HFFc6 (cell line): ENCODE measurements around the gene ZYG11B. TPM values are rescaled to one million over a fixed set of nuclear protein-coding genes. Genes with fewer than 3 reads are reported as not detected.

Source experiments
- DNase-seq: peaks from one replicate; pipeline ENCODE4 v3.0.0-alpha.2; 2018
- H3K27ac Mint-ChIP-seq: 2 replicates; pipeline ENCODE4 v1.8.0; 2020; ENCODE audit warnings: mild to moderate bottlenecking, mixed read lengths
- H3K27me3 Mint-ChIP-seq: 2 replicates; pipeline ENCODE4 v1.8.0; 2021; ENCODE audit warnings: mild to moderate bottlenecking, moderate library complexity, mixed read lengths; ENCODE audit not compliant: insufficient read depth
- H3K36me3 Mint-ChIP-seq: 2 replicates; pipeline ENCODE4 v1.8.0; 2021; ENCODE audit warnings: low read depth, mixed read lengths
- H3K4me1 Mint-ChIP-seq: 2 replicates; pipeline ENCODE4 v1.8.0; 2020; ENCODE audit warnings: low read depth, mixed read lengths
- H3K4me3 Mint-ChIP-seq: 2 replicates; pipeline ENCODE4 v1.8.0; 2020; ENCODE audit warnings: mild to moderate bottlenecking, moderate library complexity, mixed read lengths
- H3K9me3 Mint-ChIP-seq: 2 replicates; pipeline ENCODE4 v1.8.0; 2020; ENCODE audit warnings: mild to moderate bottlenecking, mixed read lengths
- total RNA-seq, 6 experiments: library from RNA; stranded (reverse); fragmentation: NEBNext Ultra II Directional; extraction: Animal tissue kit (Norgen Biotek cat#: 25700); gene quantifications; 2 replicates in 1 of 6; 3 replicates in 5 of 6; pipeline ENCODE4 v1.2.3, GENCODE V29; 2021
- TF ChIP-seq, protein P1 (sequence below): fragments of 200-600 bp; sonication (generic); IDR thresholded peaks from 2 replicates; pipeline ENCODE4 v1.5.0; 2021; ENCODE audit warnings: antibody characterized with exemption, mild to moderate bottlenecking

Gene ZYG11B
- total RNA-seq, 6 experiments from 2014 or later, result 23.5 to 31.3 (median 28.4) TPM

DNA sequence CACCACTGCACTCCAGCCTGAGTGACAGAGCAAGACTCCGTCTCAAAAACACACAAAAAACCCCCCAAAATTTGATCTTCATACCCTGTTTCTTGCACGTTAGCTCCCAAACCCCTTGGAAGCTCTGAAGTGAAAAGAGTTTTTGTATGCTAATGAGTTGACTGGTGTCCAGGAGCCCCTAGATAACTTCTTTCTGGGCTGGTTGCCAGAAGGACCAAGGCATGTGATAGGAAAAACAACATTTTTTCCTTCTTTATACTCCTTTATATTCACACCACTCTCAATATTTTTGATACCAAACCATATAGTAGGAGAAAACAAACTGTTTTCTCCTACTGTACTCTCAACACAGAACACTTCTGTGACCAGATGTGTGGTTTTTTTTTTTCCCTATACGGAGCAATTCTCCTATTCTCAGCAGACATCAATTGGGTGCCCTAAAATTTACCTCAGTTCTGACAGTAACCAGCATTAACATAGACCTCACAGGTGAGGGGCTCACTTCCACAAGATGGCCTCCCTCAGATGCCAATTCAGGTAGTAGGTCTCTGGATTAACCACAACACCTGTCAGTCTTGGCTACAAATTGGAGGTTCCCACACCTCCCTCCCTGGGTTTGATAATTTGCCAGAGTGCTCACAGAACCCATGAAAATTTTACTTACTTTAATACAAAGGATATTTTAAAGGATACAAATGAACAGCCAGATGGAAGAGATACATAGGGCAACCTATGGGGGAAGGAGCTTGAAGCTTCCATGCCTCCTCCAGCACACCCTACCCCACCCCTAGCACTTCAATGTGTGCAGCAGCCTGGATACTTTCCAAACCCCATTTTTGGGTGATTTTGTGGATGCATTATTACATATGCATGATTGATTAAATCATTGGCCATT lies 25.6 kb downstream of the ZYG11B start:
- no peak for DNase-seq
- Mint-ChIP-seq H3K27ac (peak overlapping the region; percentile 27; the same call in 1 of the 2 replicates), H3K4me3 (no peak overlapping the region), H3K36me3 (peaks cover 5% of the 10 kb centered on the region; the same call in 1 of the 2 replicates), H3K9me3 (no peaks in the 10 kb centered on the region), H3K27me3 (no peaks in the 10 kb centered on the region; the same call in 1 of the 2 replicates), H3K4me1 (peaks cover 36% of the 10 kb centered on the region)
- TF ChIP-seq, protein P1, sequence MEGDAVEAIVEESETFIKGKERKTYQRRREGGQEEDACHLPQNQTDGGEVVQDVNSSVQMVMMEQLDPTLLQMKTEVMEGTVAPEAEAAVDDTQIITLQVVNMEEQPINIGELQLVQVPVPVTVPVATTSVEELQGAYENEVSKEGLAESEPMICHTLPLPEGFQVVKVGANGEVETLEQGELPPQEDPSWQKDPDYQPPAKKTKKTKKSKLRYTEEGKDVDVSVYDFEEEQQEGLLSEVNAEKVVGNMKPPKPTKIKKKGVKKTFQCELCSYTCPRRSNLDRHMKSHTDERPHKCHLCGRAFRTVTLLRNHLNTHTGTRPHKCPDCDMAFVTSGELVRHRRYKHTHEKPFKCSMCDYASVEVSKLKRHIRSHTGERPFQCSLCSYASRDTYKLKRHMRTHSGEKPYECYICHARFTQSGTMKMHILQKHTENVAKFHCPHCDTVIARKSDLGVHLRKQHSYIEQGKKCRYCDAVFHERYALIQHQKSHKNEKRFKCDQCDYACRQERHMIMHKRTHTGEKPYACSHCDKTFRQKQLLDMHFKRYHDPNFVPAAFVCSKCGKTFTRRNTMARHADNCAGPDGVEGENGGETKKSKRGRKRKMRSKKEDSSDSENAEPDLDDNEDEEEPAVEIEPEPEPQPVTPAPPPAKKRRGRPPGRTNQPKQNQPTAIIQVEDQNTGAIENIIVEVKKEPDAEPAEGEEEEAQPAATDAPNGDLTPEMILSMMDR, result no peak

DNA sequence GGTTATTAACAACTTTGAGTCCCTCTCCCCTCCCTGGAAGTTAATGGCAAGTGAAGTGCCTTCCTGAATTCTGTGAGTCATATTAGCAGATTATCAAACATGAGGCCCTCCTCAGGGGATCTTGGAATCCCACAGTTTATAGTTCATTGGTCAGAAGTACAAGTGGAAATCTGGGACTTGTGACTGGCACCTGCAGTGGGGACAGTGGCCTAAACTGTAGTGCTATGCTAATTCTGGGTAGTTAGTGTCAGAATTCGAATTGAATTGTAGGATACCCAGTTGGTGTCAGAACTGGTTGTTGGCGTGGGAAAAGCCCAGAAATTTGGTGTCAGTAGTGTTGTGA lies 26.2 kb downstream of the ZYG11B start:
- no peak overlapping the region for H3K27ac Mint-ChIP-seq
- peaks cover 5% of the 10 kb centered on the region; the same call in 1 of the 2 replicates for H3K36me3 Mint-ChIP-seq
- no peak overlapping the region for H3K4me3 Mint-ChIP-seq
- H3K27me3 Mint-ChIP-seq, result no peaks in the 10 kb centered on the region; the same call in 1 of the 2 replicates
- peaks cover 30% of the 10 kb centered on the region for H3K4me1 Mint-ChIP-seq
- no peaks in the 10 kb centered on the region for H3K9me3 Mint-ChIP-seq
- no peak for DNase-seq
- TF ChIP-seq, protein P1, result no peak

DNA sequence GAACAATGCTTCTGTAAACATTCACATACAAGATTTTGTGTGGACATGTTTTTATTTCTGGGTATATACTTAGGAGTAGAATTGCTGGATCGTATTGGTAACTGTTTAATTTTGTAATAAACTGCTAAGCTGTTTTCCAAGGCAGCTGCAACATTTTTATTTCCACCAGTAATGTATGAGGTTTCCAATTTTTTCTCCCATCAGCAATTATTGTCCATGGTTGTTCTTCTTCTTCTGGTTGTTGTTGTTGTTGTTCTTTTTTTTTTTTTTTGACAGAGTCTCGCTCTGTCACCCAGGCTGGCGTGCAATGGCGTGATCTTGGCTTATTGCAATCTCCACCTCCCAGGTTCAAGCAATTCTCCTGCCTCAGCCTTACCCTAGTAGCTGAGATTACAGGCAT lies 26.9 kb downstream of the ZYG11B start:
- Mint-ChIP-seq H3K36me3 (peaks cover 5% of the 10 kb centered on the region; the same call in 1 of the 2 replicates), H3K27ac (no peak overlapping the region), H3K4me3 (no peak overlapping the region), H3K9me3 (no peaks in the 10 kb centered on the region), H3K4me1 (peaks cover 27% of the 10 kb centered on the region), H3K27me3 (no peaks in the 10 kb centered on the region; the same call in 1 of the 2 replicates)
- DNase-seq, result no peak
- TF ChIP-seq, protein P1, result no peak

DNA sequence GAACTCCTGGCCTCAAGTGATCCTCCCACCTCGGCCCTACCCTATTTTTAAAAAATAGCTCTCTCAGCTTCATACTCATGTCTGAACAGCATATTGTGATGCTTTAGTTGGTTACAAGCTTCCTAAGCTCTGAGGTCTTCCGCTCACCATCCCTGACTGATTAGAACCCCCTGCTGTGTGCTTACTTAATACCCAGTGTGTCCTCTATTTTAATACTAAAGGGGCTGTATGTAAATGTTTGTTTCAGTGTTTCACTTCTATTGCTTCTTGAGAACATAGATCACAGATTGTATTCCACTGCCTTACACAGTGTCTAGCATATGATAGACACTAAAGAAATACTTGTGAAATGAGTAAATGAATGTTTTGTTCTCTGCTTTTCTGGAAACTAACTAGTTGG lies 29.8 kb downstream of the ZYG11B start:
- no peak for DNase-seq
- Mint-ChIP-seq H3K27ac (no peak overlapping the region), H3K9me3 (no peaks in the 10 kb centered on the region), H3K36me3 (no peaks in the 10 kb centered on the region; the same call in none of the 2 replicates), H3K4me1 (peaks cover 19% of the 10 kb centered on the region), H3K27me3 (no peaks in the 10 kb centered on the region; the same call in 1 of the 2 replicates), H3K4me3 (no peak overlapping the region)
- TF ChIP-seq, protein P1, result no peak

DNA sequence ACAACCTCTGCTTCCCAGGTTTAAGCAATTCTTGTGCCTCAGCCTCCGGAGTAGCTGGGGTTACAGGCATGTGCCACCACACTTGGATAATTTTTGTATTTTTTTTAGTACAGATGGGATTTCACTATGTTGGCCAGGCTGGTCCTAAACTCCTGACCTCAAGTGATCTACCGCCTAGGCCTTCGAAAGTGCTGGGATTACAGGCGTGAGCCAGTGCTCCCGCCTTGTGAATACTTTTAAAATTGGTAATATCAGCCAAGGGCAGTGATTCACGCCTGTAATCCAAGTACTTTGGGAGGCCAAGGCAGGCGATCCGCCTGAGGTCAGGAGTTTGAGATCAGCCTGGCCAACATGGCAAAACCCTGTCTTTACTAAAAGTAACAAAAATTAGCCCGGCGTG lies 33.7 kb downstream of the ZYG11B start:
- Mint-ChIP-seq H3K27ac (no peak overlapping the region), H3K4me3 (no peak overlapping the region), H3K4me1 (peaks cover 5% of the 10 kb centered on the region; the same call in 1 of the 2 replicates), H3K36me3 (peaks cover 12% of the 10 kb centered on the region), H3K9me3 (no peaks in the 10 kb centered on the region), H3K27me3 (no peaks in the 10 kb centered on the region; the same call in 1 of the 2 replicates)
- TF ChIP-seq, protein P1, result no peak
- no peak for DNase-seq
